HG02840 (cell line): ENCODE measurements around the gene CIT.

ENCODE experiments used
- ATAC-seq: cut with Tn5 transposase; IDR thresholded peaks from one replicate; pipeline ENCODE4 v1.9.1; 2021; ENCODE audit warnings: mild to moderate bottlenecking, moderate library complexity, moderate number of reproducible peaks; ENCODE audit not compliant: unreplicated experiment, low FRiP score

Gene CIT

DNA sequence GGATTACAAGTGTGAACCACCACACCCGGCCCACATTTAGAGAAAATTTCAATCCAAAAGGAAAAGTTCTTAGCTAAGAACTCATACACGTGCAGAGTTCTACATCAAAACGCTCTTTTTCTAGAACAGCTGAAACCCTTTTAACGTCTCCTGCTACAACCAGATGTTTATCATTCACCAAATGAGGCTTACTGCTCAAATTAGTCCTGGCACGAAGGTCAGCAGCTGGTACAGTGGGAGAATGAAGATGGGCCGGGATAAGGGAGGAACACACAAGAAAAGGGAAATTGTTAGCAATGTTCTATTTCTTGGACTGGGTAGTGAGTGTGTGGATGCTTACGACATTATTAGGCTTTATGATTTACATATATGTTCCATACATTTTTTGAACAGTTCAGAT lies 171.9 kb downstream of the CIT start:
- ATAC-seq: no peak

DNA sequence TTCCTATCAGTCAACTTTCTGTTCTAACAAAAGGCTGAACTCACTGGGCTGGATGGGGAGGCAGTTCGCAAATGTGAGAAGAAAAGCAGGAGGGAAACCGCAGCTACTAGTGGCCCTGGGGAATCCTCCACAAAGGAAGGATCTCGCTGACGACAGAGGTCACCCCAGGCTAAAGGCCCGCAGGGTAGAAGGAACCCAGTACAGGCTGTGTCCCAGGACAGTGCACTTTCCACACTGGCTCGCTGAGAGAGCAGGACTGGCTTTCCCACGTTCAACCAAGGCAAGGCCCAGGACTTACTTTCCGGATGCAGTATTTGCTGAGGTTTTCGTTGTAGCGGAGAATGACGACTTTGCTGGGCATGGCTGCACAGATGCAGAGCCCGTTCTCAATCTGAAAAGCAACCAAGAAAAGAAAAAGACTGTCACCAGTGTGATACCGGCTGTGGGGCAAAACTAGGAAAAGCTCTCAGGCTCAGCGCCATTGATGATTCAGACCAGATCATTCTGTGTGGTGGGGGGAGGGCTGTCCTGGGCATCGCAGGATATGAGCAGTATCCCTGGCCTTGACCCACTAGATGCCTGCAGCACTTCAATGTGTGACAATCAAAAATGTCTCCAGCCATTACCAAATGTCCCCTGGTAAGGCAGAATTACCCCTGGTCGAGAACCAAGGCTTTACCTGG lies 172.9 kb downstream of the CIT start:
- no peak for ATAC-seq

DNA sequence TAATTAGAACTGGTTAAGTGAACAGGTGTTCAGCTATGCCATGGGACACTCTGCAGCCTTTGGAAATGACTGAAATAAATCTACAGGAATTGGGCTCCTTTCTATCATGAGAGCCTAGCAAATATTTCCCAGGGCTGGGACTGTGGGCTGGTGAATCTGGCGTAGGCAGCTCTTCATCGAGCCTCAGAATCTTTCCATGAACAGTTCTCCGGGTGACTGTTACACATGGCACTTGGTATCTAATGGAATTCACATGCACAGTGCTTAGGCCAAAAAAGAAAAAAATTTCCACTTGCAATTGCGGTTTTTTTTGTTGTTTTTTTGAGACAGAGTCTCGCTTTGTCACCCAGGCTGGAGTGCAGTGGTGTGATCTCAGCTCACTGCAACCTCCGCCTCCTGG lies 177.0 kb downstream of the CIT start:
- ATAC-seq: no peak

GRCh38 chr12:119699199-119699760 lies 177.8 kb downstream of the CIT start:
- ATAC-seq: no peak

DNA sequence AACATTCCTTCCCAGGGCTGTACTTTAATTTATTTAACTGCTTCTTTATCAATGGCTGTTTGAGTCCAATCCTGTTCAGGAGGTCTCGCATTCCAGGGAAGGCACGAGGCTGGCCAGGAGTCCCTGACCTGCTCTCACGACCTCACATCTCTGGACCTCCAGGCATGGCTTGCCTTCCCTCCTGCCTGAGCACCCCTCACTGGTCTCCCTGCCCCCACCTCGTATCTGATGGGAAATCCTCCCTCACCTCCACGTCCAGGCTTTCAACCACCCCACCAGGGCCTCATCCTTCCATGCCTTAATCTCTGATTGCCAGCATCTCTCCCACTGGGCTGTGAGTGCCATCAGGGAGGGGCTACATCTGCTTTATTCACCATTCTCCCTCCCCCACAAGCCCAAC lies 180.2 kb downstream of the CIT start:
- ATAC-seq: no peak

DNA sequence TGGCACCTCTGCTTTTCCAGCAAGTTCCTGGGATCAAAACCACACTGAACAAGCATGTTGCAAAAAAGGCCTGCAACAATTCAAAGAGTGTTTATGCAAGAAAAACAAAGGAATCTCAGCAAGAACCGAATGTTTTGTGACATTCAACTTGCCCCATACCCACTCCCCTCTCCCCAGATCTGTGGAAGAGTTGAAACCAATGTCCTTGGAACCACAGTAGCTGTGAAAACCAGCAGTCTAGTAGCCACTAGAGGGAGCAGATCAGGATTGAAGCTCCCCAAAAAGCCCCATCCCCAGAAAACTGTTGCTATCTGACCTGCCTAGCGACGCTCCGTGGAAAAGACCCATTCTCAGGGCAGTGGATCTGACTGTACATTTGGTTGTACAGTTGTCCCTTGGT lies 182.1 kb downstream of the CIT start:
- no peak for ATAC-seq

DNA sequence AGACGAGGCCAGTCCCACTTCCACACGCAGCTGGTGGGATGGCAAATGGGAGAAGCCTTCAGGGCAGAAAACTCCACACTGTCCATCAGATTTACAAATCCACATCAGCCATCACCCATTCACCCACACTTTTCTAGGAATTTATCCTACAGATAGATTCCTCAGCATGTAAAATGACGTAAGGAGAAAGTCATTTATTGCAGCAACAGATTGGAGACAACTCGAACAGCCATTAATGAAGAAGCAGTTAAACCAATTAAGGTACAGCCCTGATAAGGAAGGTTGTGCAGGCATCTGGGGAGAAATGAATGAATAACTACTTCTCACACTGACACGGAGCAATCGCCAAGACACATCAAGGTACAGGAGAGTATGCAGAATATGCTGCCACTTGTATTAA lies 183.0 kb downstream of the CIT start:
- ATAC-seq: no peak

GRCh38 chr12:119693511-119693910 lies 183.6 kb downstream of the CIT start:
- no peak for ATAC-seq

DNA sequence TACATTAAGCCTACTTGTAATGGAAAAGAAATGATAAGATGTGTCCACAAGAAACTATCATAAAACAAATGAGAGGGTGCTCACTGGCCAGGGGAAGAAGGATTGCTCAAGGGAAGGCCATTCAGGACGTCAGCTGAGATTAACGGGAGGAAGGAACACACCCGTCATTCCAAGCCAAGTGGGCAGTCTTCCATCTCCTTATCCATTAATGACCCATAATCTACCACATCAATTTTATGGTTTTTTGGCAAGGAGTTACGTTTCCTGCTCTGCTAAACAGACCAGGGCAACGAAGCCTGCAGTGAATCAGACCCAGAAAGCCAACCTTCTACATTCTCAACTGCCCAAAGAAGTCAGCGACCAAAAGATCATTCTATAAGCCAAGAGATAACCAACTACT lies 184.1 kb downstream of the CIT start:
- no peak for ATAC-seq

- ATAC-seq: no peak
Observed at GRCh38 chr12:119692410-119692809, 184.7 kb downstream of the CIT start.

GRCh38 chr12:119691202-119691810 lies 185.8 kb downstream of the CIT start:
- ATAC-seq: no peak

GRCh38 chr12:119689935-119690500 lies 187.1 kb downstream of the CIT start:
- no peak for ATAC-seq

DNA sequence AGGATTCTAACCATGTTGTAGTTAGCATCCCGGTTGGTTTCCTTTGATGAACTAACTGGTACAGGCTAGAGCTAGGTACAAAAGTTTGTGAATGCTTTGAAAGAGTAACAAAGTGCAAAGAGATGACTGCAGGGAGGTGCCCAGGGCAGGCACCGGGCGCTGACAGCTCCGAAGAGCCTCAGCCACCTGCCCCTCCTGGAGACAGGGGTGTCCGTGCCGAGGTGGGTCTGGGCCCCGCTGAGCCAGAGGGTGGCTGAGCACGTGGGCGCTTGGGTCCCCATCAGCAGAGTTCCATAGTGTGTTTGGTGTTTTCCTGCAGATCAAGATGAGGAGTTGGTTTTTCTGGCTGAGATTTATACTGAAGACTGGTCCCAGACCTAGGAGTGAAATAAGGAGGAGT lies 189.2 kb downstream of the CIT start:
- no peak for ATAC-seq

- ATAC-seq: no peak
Observed at GRCh38 chr12:119687406-119687805, 189.7 kb downstream of the CIT start.

GRCh38 chr12:119686776-119687175 lies 190.3 kb downstream of the CIT start:
- no peak for ATAC-seq

- ATAC-seq: no peak
Observed at GRCh38 chr12:119686355-119686754, 190.8 kb downstream of the CIT start.

GRCh38 chr12:119685375-119685774 lies 191.7 kb downstream of the CIT start:
- no peak for ATAC-seq

- ATAC-seq: no peak
Observed at GRCh38 chr12:119684711-119685369, 192.3 kb downstream of the CIT start.

- ATAC-seq: no peak
Observed at GRCh38 chr12:119683816-119684215, 193.3 kb downstream of the CIT start.

DNA sequence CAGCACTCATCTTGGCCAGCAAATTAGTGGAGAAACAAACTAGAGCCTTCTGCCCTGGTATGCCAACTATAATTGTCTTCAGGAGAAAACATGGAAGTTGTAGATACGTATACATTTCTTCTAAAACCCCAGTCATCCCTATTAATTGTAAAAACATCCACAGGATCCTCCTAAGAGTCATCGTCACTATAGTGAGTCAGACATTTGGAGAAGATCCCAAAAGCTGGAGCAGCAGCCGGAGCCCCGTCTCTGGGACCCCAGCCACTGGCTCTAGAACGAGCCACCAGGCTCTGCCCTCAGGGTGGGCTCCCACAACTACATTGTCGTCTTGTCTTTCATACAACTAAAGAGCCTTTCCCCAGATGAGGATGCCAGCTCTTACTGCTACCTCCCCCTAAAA lies 193.7 kb downstream of the CIT start:
- no peak for ATAC-seq

DNA sequence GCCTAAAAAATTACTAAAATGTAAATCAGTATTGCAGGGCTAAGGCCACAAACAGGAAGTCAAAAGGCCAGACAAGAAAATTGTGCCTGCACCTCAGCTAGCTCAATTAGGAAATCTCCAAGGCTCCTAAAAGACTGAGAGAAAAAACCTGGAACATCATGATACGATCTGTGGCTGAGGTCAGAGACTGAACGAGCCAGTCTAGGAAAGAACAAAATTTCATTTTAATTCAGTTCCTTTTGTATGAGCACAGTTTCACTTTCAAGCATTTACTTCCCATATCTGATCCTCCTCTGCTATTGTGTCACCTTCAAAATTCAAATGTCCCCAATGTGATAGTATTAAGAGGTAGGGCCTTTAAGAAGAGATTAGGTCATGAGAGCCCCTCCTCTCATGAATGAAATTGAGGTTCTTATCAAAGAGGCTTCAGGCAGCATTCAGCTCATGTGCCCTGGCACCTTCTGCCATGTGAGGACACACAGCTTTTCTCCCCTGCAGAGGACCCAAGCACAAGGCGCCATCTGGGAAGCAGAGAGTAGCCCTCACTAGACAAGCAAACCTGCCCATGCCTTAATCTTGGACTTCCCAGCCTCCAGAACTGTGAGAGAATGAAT lies 194.4 kb downstream of the CIT start:
- no peak for ATAC-seq
